ENCODE data around the gene MSMP.

GRCh38 chr9:35745569-35745968, 8.5 kb downstream of the MSMP start:
- TF ChIP-seq POLR2AphosphoS5 (IDR thresholded peaks at IDR 0.05): no peak
- TF ChIP-seq CTCF (IDR thresholded peaks at IDR 0.05): no peak
- no peak for TF ChIP-seq EP300 (IDR thresholded peaks at IDR 0.05)
- no peak for TF ChIP-seq POLR2A (IDR thresholded peaks at IDR 0.05)
